DOHH2 (cell line): ENCODE results near the gene C13orf46.

ENCODE experiments used
- CTCF ChIP-seq: fragments of 200-600 bp; sonication (generic); IDR thresholded peaks from one replicate; pipeline ENCODE4 v1.5.1; 2014; ENCODE audit warnings: antibody characterized with exemption, mild to moderate bottlenecking, low read depth, low read length; ENCODE audit not compliant: poor library complexity, severe bottlenecking
- EZH2phosphoT487 ChIP-seq: fragments of 200-600 bp; sonication (generic); IDR thresholded peaks from 2 replicates; pipeline ENCODE4 v1.6.1; 2017; ENCODE audit warnings: borderline replicate concordance, mild to moderate bottlenecking, antibody characterized with exemption, low read length, moderate library complexity, mixed read lengths

- TF ChIP-seq EZH2phosphoT487 (no peak), CTCF (no peak)
Measured at GRCh38 chr13:113943821-113944565, 29.9 kb downstream of the C13orf46 start.
